SK-N-SH (cell line): ENCODE measurements around the gene MAPK12. TPM values are rescaled to one million over a fixed set of nuclear protein-coding genes. Genes with fewer than 3 reads are reported as not detected.

Source experiments
- CTCF ChIA-PET: fragments of 300-600, 350-600 bp; formaldehyde crosslinking; extraction: SDS; loops from one replicate; lab custom pipeline; 2021; lab: Yijun Ruan, JAX
- POLR2A ChIA-PET: fragments of 350-600 bp; sonication (Branson Sonifier 250); formaldehyde crosslinking; extraction: SDS; loops from one replicate; lab custom pipeline; 2020; ENCODE audit warnings: antibody characterized with exemption, inconsistent platforms; lab: Yijun Ruan, JAX
- DNase-seq: peaks from one replicate; pipeline ENCODE4 v3.0.0; 2012
- H2AFZ ChIP-seq: fragments of 200-600 bp; sonication (generic); 2 replicates; pipeline ENCODE4 v1.8.1; 2016; ENCODE audit warnings: antibody characterized with exemption, mild to moderate bottlenecking, low read depth
- H3F3A ChIP-seq: fragments of 200-600 bp; sonication (generic); replicated peaks from 2 replicates; pipeline ENCODE3; 2016; ENCODE audit warnings: antibody characterized with exemption, mild to moderate bottlenecking; ENCODE audit not compliant: insufficient read depth
- H3K27ac ChIP-seq, 2 experiments: fragments of 200-500 bp in 1 of 2; fragments of 200-600 bp in 1 of 2; sonication (Bioruptor generic) in 1 of 2; sonication (generic), shearing (Covaris generic) in 1 of 2; 2 replicates each; pipeline versions ENCODE4 v1.5.1 to v1.6.1; 2014 to 2016; ENCODE audit warnings: low read depth in 2 of 2, inconsistent platforms in 1 of 2, low read length in 1 of 2, mild to moderate bottlenecking in 1 of 2, mixed read lengths in 1 of 2
- H3K27me3 ChIP-seq: fragments of 200-600 bp; sonication (generic), shearing (Covaris generic); 2 replicates; pipeline ENCODE4 v1.6.1; 2016; ENCODE audit warnings: mixed run types; ENCODE audit not compliant: insufficient read depth
- H3K36me3 ChIP-seq, 2 experiments: fragments of 200-500 bp in 1 of 2; fragments of 200-600 bp in 1 of 2; sonication (Bioruptor generic) in 1 of 2; sonication (generic) in 1 of 2; replicated peaks in 1 of 2; 2 replicates each; pipeline versions ENCODE3 to v1.5.1; 2014 to 2016; ENCODE audit warnings: low read length in 1 of 2, mild to moderate bottlenecking in 1 of 2; ENCODE audit not compliant: insufficient read depth in 2 of 2, control insufficient read depth in 1 of 2
- H3K4me1 ChIP-seq, 2 experiments: fragments of 200-500 bp in 1 of 2; fragments of 200-600 bp in 1 of 2; sonication (Bioruptor generic) in 1 of 2; sonication (generic), shearing (Covaris generic) in 1 of 2; 2 replicates each; pipeline versions ENCODE4 v1.5.1 to v1.6.1; 2014 to 2016; ENCODE audit warnings: low read depth in 1 of 2, low read length in 1 of 2, mixed run types in 1 of 2; ENCODE audit not compliant: insufficient read depth in 2 of 2, control insufficient read depth in 1 of 2
- H3K4me2 ChIP-seq: fragments of 200-600 bp; sonication (generic), shearing (Covaris generic); 2 replicates; pipeline ENCODE4 v1.6.1; 2017; ENCODE audit warnings: mixed run types
- H3K4me3 ChIP-seq, 2 experiments: fragments of 200-500 bp in 1 of 2; fragments of 200-600 bp in 1 of 2; sonication (Bioruptor generic) in 1 of 2; sonication (generic), shearing (Covaris generic) in 1 of 2; 2 replicates each; pipeline versions ENCODE4 v1.5.1 to v1.8.1; 2014 to 2016; ENCODE audit warnings: low read depth in 2 of 2, inconsistent platforms in 1 of 2, low read length in 1 of 2, mild to moderate bottlenecking in 1 of 2, mixed read lengths in 1 of 2, moderate library complexity in 1 of 2
- H3K79me2 ChIP-seq: fragments of 200-600 bp; sonication (generic); 2 replicates; pipeline ENCODE4 v1.8.1; 2017; ENCODE audit warnings: mild to moderate bottlenecking; ENCODE audit not compliant: insufficient read depth
- H3K9ac ChIP-seq: fragments of 200-600 bp; sonication (generic); 2 replicates; pipeline ENCODE4 v1.6.1; 2017; ENCODE audit warnings: mixed run types
- H3K9me2 ChIP-seq: fragments of 200-600 bp; sonication (generic); 2 replicates; pipeline ENCODE4 v1.6.1; 2017; ENCODE audit warnings: mixed run types
- H3K9me3 ChIP-seq: fragments of 200-600 bp; sonication (generic); 2 replicates; pipeline ENCODE4 v1.6.1; 2017; ENCODE audit warnings: mixed run types, mild to moderate bottlenecking, moderate library complexity
- H4K20me1 ChIP-seq: fragments of 200-600 bp; sonication (generic); 2 replicates; pipeline ENCODE4 v1.6.1; 2017; ENCODE audit warnings: mild to moderate bottlenecking, mixed run types; ENCODE audit not compliant: insufficient read depth
- ELF1 ChIP-seq: IDR thresholded peaks from 2 replicates; pipeline ENCODE4 v1.4.0; 2012
- EZH2phosphoT487 ChIP-seq: fragments of 200-600 bp; sonication (generic); IDR thresholded peaks from 2 replicates; pipeline ENCODE4 v1.6.1; 2017; ENCODE audit warnings: low read depth, mixed run types, mild to moderate bottlenecking, antibody characterized with exemption, moderate library complexity, borderline replicate concordance
- FOXM1 ChIP-seq: IDR thresholded peaks from 2 replicates; pipeline ENCODE4 v1.4.0; 2012; ENCODE audit warnings: low read depth, mild to moderate bottlenecking
- GABPA ChIP-seq: IDR thresholded peaks from 2 replicates; pipeline ENCODE4 v1.4.0; 2012; ENCODE audit warnings: low read depth, mild to moderate bottlenecking
- GATA2 ChIP-seq: sonication (generic); formaldehyde crosslinking; IDR thresholded peaks from 2 replicates; pipeline ENCODE4 v1.5.0; 2020; ENCODE audit warnings: mild to moderate bottlenecking, missing genetic modification reagents
- PBX3 ChIP-seq: IDR thresholded peaks from 2 replicates; pipeline ENCODE4; 2012
- POLR2AphosphoS5 ChIP-seq: IDR thresholded peaks from 2 replicates; pipeline ENCODE4 v1.6.1; 2012; ENCODE audit warnings: low read depth, low read length
- RCOR1 ChIP-seq: fragments of 150-350 bp; IDR thresholded peaks from 2 replicates; pipeline ENCODE4 v1.6.1; 2017; ENCODE audit warnings: antibody characterized with exemption, low read length
- TCF12 ChIP-seq: IDR thresholded peaks from 2 replicates; pipeline ENCODE4 v1.4.0; 2012
- TEAD4 ChIP-seq: IDR thresholded peaks from 2 replicates; pipeline ENCODE4 v1.4.0; 2012; ENCODE audit warnings: mild to moderate bottlenecking, borderline replicate concordance; ENCODE audit not compliant: insufficient read depth
- WGBS: methylation state at CpG from one replicate; pipeline ENCODE4 v1.1.6; 2017; ENCODE audit warnings: low lambda C conversion rate; 5-methylcytosine and 5-hydroxymethylcytosine counted together
- polyA plus RNA-seq, 3 experiments: library from polyadenylated mRNA; depleted of rRNA; stranded (reverse); fragments of >200 nt; gene quantifications; 2 replicates each; pipeline ENCODE4 v1.2.3, GENCODE V29; 2012
- TF ChIP-seq, protein P1 (sequence below): IDR thresholded peaks from 2 replicates; pipeline ENCODE4 v1.4.0; 2012; ENCODE audit warnings: low read depth, borderline replicate concordance
- TF ChIP-seq, protein P2 (sequence below): fragments of 200-600 bp; sonication (generic); IDR thresholded peaks from 2 replicates; pipeline ENCODE4 v1.6.1; 2017; ENCODE audit warnings: antibody characterized with exemption, mild to moderate bottlenecking, moderate library complexity
- TF ChIP-seq, protein P3 (sequence below): IDR thresholded peaks from 2 replicates; pipeline ENCODE4 v1.4.0; 2012; ENCODE audit warnings: low read depth, borderline replicate concordance

The MAPK12 gene
- polyA plus RNA-seq, 1 of the 3 experiments (the other 2 are of a cell fraction): 118 TPM

DNA sequence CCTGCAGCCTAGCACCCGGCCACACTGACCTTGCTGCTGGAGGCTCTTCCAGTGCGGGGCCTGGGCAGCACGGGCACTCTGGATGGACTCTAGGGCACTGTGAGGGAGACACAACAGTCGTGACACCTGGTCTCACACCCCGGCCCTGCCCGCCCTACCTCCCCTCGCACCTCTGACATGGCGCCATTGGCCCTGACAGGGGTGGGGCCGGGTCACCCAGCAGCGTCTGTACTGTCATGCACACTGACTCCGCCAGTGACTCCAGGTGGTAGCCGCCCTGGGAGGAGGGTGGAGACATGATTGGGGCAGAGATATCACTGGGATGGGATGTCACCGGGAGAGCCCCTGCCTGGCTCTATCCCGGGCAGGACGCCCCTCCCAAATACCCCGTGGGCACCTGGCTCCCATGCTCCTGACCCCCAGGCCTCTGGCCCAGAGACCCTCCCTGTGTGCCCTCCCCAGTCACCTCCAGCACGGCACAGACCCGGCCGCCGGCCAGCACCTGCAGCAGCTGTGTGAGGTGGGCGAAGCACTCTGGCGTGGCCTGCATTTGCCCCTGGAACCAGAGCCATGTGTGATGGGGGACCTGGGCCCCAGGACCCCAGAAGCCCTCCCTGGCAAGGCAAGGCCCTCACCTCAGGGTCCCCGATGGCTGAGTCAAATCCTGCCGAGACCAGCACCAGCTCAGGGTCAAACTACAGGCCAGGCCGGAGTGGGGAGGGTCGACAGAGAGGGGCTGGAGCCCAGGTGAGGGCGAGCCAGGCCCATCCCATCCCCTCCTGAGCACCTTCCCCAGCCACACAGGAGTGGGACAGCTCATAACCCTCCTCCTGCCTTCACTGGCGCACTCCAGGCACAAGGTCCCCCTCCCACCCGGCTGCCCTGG, 13.0 kb downstream of the MAPK12 start:
- H4K20me1 ChIP-seq: 0 out of 2 replicates have a peak, but pooled peaks cover 9% of the 10 kb centered on the region
- H3K27me3 ChIP-seq: no peaks in the 10 kb centered on the region
- no peak overlapping the region for H2AFZ ChIP-seq
- TF ChIP-seq GATA2 (CRISPR knock-in tag) (no peak), PBX3 (no peak), FOXM1 (no peak), EZH2phosphoT487 (no peak), ELF1 (no peak), TCF12 (no peak), TEAD4 (no peak), GABPA (no peak), RCOR1 (no peak), POLR2AphosphoS5 (no peak; the same call in 1 of the 2 replicates)
- TF ChIP-seq, protein P1, sequence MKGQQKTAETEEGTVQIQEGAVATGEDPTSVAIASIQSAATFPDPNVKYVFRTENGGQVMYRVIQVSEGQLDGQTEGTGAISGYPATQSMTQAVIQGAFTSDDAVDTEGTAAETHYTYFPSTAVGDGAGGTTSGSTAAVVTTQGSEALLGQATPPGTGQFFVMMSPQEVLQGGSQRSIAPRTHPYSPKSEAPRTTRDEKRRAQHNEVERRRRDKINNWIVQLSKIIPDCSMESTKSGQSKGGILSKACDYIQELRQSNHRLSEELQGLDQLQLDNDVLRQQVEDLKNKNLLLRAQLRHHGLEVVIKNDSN: no peak
- TF ChIP-seq, protein P2, sequence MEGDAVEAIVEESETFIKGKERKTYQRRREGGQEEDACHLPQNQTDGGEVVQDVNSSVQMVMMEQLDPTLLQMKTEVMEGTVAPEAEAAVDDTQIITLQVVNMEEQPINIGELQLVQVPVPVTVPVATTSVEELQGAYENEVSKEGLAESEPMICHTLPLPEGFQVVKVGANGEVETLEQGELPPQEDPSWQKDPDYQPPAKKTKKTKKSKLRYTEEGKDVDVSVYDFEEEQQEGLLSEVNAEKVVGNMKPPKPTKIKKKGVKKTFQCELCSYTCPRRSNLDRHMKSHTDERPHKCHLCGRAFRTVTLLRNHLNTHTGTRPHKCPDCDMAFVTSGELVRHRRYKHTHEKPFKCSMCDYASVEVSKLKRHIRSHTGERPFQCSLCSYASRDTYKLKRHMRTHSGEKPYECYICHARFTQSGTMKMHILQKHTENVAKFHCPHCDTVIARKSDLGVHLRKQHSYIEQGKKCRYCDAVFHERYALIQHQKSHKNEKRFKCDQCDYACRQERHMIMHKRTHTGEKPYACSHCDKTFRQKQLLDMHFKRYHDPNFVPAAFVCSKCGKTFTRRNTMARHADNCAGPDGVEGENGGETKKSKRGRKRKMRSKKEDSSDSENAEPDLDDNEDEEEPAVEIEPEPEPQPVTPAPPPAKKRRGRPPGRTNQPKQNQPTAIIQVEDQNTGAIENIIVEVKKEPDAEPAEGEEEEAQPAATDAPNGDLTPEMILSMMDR: no peak
- TF ChIP-seq, protein P3, sequence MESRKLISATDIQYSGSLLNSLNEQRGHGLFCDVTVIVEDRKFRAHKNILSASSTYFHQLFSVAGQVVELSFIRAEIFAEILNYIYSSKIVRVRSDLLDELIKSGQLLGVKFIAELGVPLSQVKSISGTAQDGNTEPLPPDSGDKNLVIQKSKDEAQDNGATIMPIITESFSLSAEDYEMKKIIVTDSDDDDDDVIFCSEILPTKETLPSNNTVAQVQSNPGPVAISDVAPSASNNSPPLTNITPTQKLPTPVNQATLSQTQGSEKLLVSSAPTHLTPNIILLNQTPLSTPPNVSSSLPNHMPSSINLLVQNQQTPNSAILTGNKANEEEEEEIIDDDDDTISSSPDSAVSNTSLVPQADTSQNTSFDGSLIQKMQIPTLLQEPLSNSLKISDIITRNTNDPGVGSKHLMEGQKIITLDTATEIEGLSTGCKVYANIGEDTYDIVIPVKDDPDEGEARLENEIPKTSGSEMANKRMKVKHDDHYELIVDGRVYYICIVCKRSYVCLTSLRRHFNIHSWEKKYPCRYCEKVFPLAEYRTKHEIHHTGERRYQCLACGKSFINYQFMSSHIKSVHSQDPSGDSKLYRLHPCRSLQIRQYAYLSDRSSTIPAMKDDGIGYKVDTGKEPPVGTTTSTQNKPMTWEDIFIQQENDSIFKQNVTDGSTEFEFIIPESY: no peak
- no peaks in the 10 kb centered on the region for H3K9me2 ChIP-seq
- 95% methylated on average over 14 of the region's 29 CpGs for WGBS
- POLR2A ChIA-PET: interaction anchor here (0.8 to 1.4 kb wide), 2 partner anchors 13 to 23 kb away, joined by 3 read pairs; partner anchors contain the start of gene MAPK12
- peaks cover 9 to 67% of the 10 kb centered on the region in 2 experiments; a peak in 2 of 4 replicates for H3K4me1 ChIP-seq
- H3K4me2 ChIP-seq: peak overlapping the region; percentile 30; the same call in 1 of the 2 replicates
- no peak overlapping the region for H3K4me3 ChIP-seq
- H3K79me2 ChIP-seq: peaks cover 45% of the 10 kb centered on the region
- peak overlapping the region; percentile 41 to 61; a peak in 2 of 4 replicates for H3K27ac ChIP-seq
- H3K9ac ChIP-seq: no peak overlapping the region
- CTCF ChIA-PET: interaction anchor here (1.0 to 4.3 kb wide), 3 partner anchors 8 to 94 kb away, joined by 3 to 19 read pairs (median 7); partner anchors contain the start of gene DENND6B
- H3F3A ChIP-seq: peaks cover 32% of the 10 kb centered on the region
- DNase-seq: no peak
- H3K9me3 ChIP-seq: no peaks in the 10 kb centered on the region
- peaks cover 5 to 25% of the 10 kb centered on the region in 2 experiments for H3K36me3 ChIP-seq
